KMS-11 (cell line): ENCODE results near the gene GADD45GIP1.

Experiments used
- H2AFZ ChIP-seq: fragments of 200-600 bp; sonication (generic); 2 replicates; pipeline ENCODE4 v1.6.1; 2016; ENCODE audit warnings: antibody characterized with exemption, mixed run types, low read depth
- H3K27ac ChIP-seq: fragments of 200-600 bp; sonication (generic); 2 replicates; pipeline ENCODE4 v1.6.1; 2016; ENCODE audit warnings: mild to moderate bottlenecking, mixed run types
- H3K27me3 ChIP-seq: fragments of 200-600 bp; sonication (generic); 2 replicates; pipeline ENCODE4 v1.6.1; 2017; ENCODE audit warnings: mild to moderate bottlenecking, low read depth, mixed run types, moderate library complexity; ENCODE audit not compliant: insufficient read depth
- H3K36me3 ChIP-seq: fragments of 200-600 bp; sonication (generic); 2 replicates; pipeline ENCODE4 v1.6.1; 2017; ENCODE audit warnings: mild to moderate bottlenecking, mixed run types; ENCODE audit not compliant: insufficient read depth
- H3K4me1 ChIP-seq: fragments of 200-600 bp; sonication (generic); 2 replicates; pipeline ENCODE4 v1.6.1; 2016; ENCODE audit warnings: mild to moderate bottlenecking, low read depth, mixed run types; ENCODE audit not compliant: poor library complexity, severe bottlenecking
- H3K4me2 ChIP-seq: fragments of 200-600 bp; sonication (generic); 2 replicates; pipeline ENCODE4 v1.7.0; 2016; ENCODE audit warnings: mild to moderate bottlenecking, mixed run types
- H3K4me3 ChIP-seq: fragments of 200-600 bp; sonication (generic); IDR thresholded peaks from 2 replicates; pipeline ENCODE4 v1.6.1; 2017; ENCODE audit warnings: low read depth, low read length, mixed read lengths; ENCODE audit not compliant: insufficient read depth
- H3K79me2 ChIP-seq: fragments of 200-600 bp; sonication (generic); 2 replicates; pipeline ENCODE4 v1.6.1; 2016; ENCODE audit warnings: low read depth, mixed run types; ENCODE audit not compliant: insufficient read depth
- H3K9ac ChIP-seq: fragments of 200-600 bp; sonication (generic); 2 replicates; pipeline ENCODE4 v1.6.1; 2016; ENCODE audit warnings: mild to moderate bottlenecking, mixed run types
- H4K20me1 ChIP-seq: fragments of 200-600 bp; sonication (generic); 2 replicates; pipeline ENCODE4 v1.6.1; 2016; ENCODE audit warnings: mild to moderate bottlenecking, mixed run types; ENCODE audit not compliant: insufficient read depth
- CTCF ChIP-seq: fragments of 200-600 bp; sonication (generic); conservative IDR thresholded peaks from 2 replicates; pipeline ENCODE4 v1.6.1; 2017; ENCODE audit warnings: low read depth, mild to moderate bottlenecking, antibody characterized with exemption, low read length, moderate library complexity, mixed read lengths

The GADD45GIP1 gene

GRCh38 chr19:12949363-12950283 is 7.4 kb downstream of the GADD45GIP1 start:
- Histone ChIP-seq H3K27me3 (no peaks in the 10 kb centered on the region), H3K79me2 (peaks cover 20% of the 10 kb centered on the region), H3K36me3 (0 out of 2 replicates have a peak, but pooled peaks cover 5% of the 10 kb centered on the region), H3K9ac (no peak overlapping the region), H3K4me3 (no peak overlapping the region), H3K4me2 (no peak overlapping the region), H4K20me1 (no peaks in the 10 kb centered on the region), H3K27ac (no peak overlapping the region), H2AFZ (no peak overlapping the region), H3K4me1 (peaks cover 22% of the 10 kb centered on the region)
- no peak for TF ChIP-seq CTCF

- Histone ChIP-seq H3K79me2 (peaks cover 20% of the 10 kb centered on the region), H3K27me3 (no peaks in the 10 kb centered on the region), H2AFZ (no peak overlapping the region), H3K4me3 (no peak overlapping the region), H3K4me2 (no peak overlapping the region), H3K9ac (no peak overlapping the region), H3K4me1 (peaks cover 28% of the 10 kb centered on the region), H3K36me3 (peaks cover 5% of the 10 kb centered on the region; the same call in 1 of the 2 replicates), H3K27ac (no peak overlapping the region), H4K20me1 (no peaks in the 10 kb centered on the region)
- TF ChIP-seq CTCF: no peak
Observed at GRCh38 chr19:12948612-12949362, 8.2 kb downstream of the GADD45GIP1 start.

- H3K27ac ChIP-seq: no peak overlapping the region
- H3K4me1 ChIP-seq: peaks cover 31% of the 10 kb centered on the region
- peaks cover 20% of the 10 kb centered on the region for H3K79me2 ChIP-seq
- no peak overlapping the region for H2AFZ ChIP-seq
- no peak overlapping the region; the same call in 1 of the 2 replicates for H3K9ac ChIP-seq
- no peak overlapping the region for H3K4me3 ChIP-seq
- H3K36me3 ChIP-seq: peaks cover 12% of the 10 kb centered on the region
- H3K4me2 ChIP-seq: no peak overlapping the region; the same call in 1 of the 2 replicates
- no peak for TF ChIP-seq CTCF
- no peaks in the 10 kb centered on the region for H4K20me1 ChIP-seq
- no peaks in the 10 kb centered on the region for H3K27me3 ChIP-seq
Observed at GRCh38 chr19:12947702-12948611, 9.1 kb downstream of the GADD45GIP1 start.
